ENCODE data around the gene ENC1.

ENC1 gene

GRCh38 chr5:74595143-74595925 lies 45.2 kb downstream of the ENC1 start:
- DNase-seq (ENCODE audit: low read depth) = peak; percentile 97
- TF ChIP-seq CTCF (conservative IDR thresholded peaks at IDR 0.05; ENCODE audit: low read depth, low read length) = peak; percentile 15
- H3K4me3 ChIP-seq (ENCODE audit: low read depth, low read length) = no peak overlapping the region

GRCh38 chr5:74594137-74595040 lies 46.1 kb downstream of the ENC1 start:
- no peak overlapping the region for H3K4me3 ChIP-seq (ENCODE audit: low read depth, low read length)
- peak; percentile 84 for DNase-seq (ENCODE audit: low read depth)
- no peak for TF ChIP-seq CTCF (conservative IDR thresholded peaks at IDR 0.05; ENCODE audit: low read depth, low read length)

- no peak for TF ChIP-seq CTCF (conservative IDR thresholded peaks at IDR 0.05; ENCODE audit: low read depth, low read length)
- DNase-seq (ENCODE audit: low read depth) = no peak
Observed at GRCh38 chr5:74589204-74590056, 51.1 kb downstream of the ENC1 start.

GRCh38 chr5:74588415-74588814 lies 52.1 kb downstream of the ENC1 start:
- TF ChIP-seq CTCF (conservative IDR thresholded peaks at IDR 0.05; ENCODE audit: low read depth, low read length) = no peak
- H3K4me3 ChIP-seq (ENCODE audit: low read depth, low read length) = no peak overlapping the region
- no peak for DNase-seq (ENCODE audit: low read depth)

More at GRCh38 chr5:74589204-74590056, 51.1 kb downstream of the ENC1 start:
- no peak overlapping the region for H3K4me3 ChIP-seq (ENCODE audit: low read depth, low read length)

- no peak for TF ChIP-seq CTCF (conservative IDR thresholded peaks at IDR 0.05; ENCODE audit: low read depth, low read length)
Observed at GRCh38 chr5:74587890-74588289, 52.6 kb downstream of the ENC1 start.

GRCh38 chr5:74587300-74587699 lies 53.2 kb downstream of the ENC1 start:
- H3K4me3 ChIP-seq (ENCODE audit: low read depth, low read length) = no peak overlapping the region
- TF ChIP-seq CTCF (conservative IDR thresholded peaks at IDR 0.05; ENCODE audit: low read depth, low read length) = no peak
- no peak for DNase-seq (ENCODE audit: low read depth)

More at GRCh38 chr5:74587890-74588289, 52.6 kb downstream of the ENC1 start:
- no peak overlapping the region for H3K4me3 ChIP-seq (ENCODE audit: low read depth, low read length)
- DNase-seq (ENCODE audit: low read depth) = no peak

Measured in choroid plexus epithelial cell (primary cell).